Measurements from ENCODE around the gene PLA2G12A.

DNA sequence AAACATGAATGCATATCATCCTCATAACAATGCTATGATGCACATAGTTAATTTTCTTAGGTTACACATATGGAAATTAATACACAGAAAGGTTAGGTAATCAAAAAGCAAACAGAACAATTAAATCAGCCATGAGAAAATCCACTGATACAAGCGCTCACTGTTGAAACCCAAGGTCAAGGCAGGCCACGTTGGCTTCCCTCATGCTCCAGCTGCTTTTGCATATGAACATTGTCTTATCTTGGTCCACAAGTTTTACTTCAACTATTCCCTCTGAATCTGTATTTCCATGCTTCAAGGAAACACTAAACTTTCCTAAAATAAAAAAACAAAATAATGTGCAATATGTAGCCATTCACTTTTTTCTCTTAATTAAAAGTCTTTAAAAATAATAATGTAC is 34.5 kb upstream of the PLA2G12A start:
- TF ChIP-seq, protein P1, sequence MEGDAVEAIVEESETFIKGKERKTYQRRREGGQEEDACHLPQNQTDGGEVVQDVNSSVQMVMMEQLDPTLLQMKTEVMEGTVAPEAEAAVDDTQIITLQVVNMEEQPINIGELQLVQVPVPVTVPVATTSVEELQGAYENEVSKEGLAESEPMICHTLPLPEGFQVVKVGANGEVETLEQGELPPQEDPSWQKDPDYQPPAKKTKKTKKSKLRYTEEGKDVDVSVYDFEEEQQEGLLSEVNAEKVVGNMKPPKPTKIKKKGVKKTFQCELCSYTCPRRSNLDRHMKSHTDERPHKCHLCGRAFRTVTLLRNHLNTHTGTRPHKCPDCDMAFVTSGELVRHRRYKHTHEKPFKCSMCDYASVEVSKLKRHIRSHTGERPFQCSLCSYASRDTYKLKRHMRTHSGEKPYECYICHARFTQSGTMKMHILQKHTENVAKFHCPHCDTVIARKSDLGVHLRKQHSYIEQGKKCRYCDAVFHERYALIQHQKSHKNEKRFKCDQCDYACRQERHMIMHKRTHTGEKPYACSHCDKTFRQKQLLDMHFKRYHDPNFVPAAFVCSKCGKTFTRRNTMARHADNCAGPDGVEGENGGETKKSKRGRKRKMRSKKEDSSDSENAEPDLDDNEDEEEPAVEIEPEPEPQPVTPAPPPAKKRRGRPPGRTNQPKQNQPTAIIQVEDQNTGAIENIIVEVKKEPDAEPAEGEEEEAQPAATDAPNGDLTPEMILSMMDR (IDR thresholded peaks at IDR 0.05) = no peak
- TF ChIP-seq POLR2A (IDR thresholded peaks at IDR 0.05) = no peak

Measured in uterus (tissue), 2 donors.